ENCODE measurements around the gene CIAO1.

- TF ChIP-seq CTCF (IDR thresholded peaks at IDR 0.05) (no peak), EZH2 (IDR thresholded peaks at IDR 0.05; ENCODE audit: borderline replicate concordance, insufficient read depth, low read depth, low read length, poor library complexity, severe bottlenecking) (no peak)
Measured at GRCh38 chr2:96258166-96259022, 7.6 kb upstream of the CIAO1 start.
